GM18909 (cell line): ENCODE data around the gene TRMO.

Experiments
- ATAC-seq: cut with Tn5 transposase; IDR thresholded peaks from one replicate; pipeline ENCODE4 v1.9.1; 2021; ENCODE audit warnings: mild to moderate bottlenecking; ENCODE audit not compliant: unreplicated experiment, poor library complexity

Gene TRMO

GRCh38 chr9:97940741-97941140, 18.4 kb upstream of the TRMO start:
- no peak for ATAC-seq

GRCh38 chr9:97940233-97940632, 17.9 kb upstream of the TRMO start:
- no peak for ATAC-seq

DNA sequence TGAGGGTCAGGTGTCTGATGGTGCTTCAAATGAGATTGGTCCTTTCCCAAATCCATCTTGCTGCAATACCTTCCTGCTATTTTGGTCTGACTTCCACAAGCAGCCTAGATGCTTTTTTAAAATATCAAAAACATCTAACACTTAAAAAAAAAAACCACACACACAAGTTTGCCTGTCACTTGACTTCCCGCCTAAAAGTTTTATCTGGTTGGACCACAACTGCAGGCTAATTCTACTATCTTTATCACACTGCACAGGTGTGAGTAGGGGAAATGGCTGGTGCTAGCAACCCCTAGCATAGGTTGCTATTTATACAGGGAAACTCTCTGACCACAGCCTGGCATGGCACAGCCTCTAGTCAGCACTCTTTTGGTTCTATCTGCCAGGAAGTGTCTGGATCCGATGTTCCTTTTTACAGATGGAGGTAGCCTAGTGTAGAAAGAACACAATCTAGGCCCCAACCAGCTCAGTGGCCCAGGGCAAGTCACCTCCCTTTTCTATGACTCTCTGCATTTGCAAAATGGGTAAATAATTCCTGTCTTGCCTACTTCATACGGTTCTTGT, 15.9 kb upstream of the TRMO start, which contains the start of gene HEMGN:
Gene HEMGN (minus strand): TSS at position 92 of the 564 bp plus-strand sequence. CDS start 36 bp downstream, at position 56.
- no peak for ATAC-seq

DNA sequence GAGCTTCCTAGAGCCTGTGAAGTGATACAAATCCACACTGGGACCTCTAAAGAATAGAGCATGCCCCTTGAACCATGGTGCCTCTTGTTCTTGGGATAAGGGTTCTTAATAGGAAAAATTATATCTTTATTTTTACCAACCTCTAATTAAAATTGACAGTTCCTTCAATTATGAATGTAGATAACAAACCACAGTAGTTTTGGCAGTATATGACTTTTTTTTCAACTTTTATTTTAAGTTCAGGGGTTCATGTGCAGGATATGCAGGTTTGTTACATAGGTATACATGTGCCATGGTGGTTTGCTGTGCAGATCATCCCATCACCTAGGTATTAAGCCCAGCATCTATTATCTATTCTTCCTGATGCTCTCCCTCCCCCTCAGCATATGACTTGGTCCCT, 14.7 kb upstream of the TRMO start:
- no peak for ATAC-seq

DNA sequence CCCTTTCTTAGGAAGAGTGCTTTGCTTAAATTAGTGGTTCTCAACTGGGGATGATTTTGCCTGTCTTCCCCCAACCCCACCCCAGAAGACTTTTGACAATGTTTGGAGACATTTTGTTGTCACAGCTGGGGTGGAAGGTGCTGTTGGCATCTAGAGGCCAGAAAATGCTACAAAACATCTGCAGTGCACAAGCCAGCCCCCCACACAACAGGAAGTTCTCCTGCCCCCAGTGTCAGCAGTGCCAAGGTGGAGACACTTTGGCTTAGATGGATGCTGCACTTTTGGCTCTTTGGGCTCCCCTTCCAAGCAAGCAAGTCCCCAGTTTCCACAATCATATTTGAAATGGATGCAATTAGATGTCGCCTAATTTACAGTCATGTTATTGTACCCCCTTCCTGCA, 13.0 kb upstream of the TRMO start:
- no peak for ATAC-seq

DNA sequence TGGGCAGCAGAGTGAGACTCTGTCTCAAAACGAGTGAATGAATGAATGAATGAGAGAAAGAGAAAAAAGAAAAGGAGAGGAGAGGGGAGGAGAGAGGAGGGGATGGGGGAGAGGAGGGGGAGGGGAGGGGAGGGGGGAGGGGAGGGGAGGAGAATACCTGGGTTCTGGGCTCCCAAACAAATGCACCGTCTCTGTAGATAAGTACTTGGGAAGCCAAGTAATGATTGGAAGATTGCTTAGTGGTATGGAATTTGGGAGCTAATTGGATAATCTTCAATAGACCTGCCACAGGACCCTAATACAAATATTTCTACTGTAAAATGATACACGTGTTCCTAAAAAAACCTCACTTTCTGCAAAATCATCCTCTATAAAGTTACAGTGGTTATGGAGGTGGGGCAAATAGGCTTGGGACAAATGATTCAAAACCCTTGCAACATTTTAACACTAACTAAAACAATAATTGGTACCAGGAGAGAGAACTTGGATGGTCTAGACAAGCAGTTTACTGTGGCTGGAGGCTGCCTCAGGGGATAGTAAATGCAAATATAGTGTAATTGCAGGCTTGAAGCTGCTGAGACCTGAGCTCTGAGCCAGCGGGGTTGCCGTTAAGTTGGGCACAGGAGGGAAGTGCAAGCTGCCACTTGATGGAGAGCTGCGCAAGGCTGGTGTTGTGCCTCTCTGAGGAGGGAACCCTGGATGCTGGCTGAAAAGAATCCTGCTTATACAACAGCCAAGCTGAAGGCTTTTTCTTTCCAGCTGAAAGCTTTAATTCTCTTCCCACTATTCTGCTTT, 12.2 kb upstream of the TRMO start:
- ATAC-seq = no peak

- no peak for ATAC-seq
Observed at GRCh38 chr9:97933297-97933998, 11.1 kb upstream of the TRMO start.

- no peak for ATAC-seq
Observed at GRCh38 chr9:97930972-97931371, 8.7 kb upstream of the TRMO start.

- no peak for ATAC-seq
Observed at GRCh38 chr9:97928986-97929604, 6.8 kb upstream of the TRMO start.

DNA sequence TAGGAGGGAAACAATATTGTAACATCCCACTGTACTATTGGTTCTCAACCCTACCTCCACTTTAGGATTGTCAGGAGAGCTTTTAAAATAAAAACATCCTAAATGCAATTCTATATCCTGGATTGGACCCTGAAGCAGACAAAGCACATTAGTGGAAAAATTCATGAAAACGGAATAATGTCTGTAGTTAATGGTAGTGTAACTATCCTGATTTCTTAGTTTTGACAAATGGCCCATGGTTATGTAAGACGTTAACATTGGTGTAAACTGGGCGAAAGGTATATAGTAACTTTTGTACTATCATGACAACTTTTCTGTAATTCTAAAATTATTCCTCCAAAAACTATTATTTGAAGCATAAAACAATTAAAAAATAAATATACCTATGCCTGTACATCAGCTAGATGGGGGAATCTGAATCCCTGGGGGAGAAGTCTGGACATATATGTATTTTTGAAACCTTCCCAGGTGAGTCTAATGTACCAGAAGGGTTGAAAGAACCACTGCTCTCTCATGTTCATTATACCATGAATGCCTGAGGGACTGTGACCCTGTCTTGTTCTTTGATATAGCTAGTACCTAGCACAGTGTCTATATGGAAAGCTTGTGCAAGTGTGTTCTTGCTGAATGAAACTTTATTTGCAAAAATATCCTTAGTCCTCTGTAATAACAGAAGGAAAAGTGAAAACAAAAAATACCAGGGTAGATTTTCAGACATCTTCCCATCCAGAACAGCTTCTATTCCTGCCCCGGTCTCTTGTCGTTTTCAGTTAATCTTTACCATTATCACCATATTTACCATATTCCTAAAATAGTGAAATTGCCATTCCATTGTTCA, 3.4 kb upstream of the TRMO start:
- no peak for ATAC-seq

- no peak for ATAC-seq
Observed at GRCh38 chr9:97924386-97924785, 2.1 kb upstream of the TRMO start.

GRCh38 chr9:97923529-97924108, 1.3 kb upstream of the TRMO start:
- ATAC-seq = peak; percentile 48

GRCh38 chr9:97919217-97919813, 3.0 kb downstream of the TRMO start:
- ATAC-seq = no peak

DNA sequence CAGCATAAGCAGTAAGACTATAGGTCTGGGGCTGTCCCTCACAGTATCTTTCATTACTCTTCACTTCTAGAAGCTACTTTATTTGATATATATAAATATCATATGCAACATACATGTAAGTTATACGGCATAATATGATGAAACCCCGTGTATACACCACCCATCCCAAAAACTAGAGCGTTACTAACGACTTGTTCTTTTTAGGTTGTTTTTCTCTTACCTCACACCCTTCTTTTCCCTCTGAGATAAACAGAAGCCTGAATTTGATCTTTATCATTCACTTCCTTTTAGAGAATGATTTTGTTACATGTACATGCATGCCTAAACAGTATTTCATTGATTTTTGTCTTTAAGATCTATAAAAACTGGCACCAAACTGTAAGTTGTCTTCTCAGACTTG, 3.7 kb downstream of the TRMO start:
- no peak for ATAC-seq

DNA sequence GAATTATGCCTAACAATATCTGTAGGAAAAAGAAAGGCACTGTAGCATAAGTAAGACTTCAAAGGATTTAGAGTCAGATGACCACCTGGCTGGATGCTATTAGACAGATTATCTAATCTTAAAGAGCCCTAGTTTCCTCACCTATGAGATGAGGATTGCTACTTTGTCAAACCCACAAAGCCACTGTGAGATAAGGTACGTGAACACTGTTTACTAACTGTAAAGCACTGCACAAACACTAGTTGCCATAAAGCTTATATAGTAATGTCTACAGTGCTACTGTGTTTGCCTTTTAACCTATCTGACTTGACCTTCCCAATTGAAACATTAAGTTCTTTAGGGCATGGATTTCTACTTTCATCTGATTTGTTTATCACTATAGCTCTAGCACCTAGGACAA, 10.3 kb downstream of the TRMO start:
- no peak for ATAC-seq

DNA sequence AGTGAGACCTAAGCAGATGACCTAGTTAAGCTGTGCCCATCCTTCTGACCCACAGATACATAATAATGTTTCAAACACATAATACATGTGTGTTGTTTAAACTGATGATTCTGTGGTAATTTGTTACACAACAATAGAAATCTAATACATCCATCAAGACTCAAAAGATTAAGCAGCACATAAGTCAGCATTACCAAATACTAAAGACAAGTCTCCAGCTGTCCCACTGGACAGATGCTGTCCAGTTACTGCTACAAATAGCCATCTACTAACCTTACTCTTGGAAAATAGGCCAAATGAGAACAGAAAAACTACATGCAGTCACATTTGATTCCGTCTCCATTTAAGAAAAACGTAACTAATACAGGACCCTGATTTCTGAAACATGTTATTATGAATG, 10.8 kb downstream of the TRMO start:
- ATAC-seq = no peak

DNA sequence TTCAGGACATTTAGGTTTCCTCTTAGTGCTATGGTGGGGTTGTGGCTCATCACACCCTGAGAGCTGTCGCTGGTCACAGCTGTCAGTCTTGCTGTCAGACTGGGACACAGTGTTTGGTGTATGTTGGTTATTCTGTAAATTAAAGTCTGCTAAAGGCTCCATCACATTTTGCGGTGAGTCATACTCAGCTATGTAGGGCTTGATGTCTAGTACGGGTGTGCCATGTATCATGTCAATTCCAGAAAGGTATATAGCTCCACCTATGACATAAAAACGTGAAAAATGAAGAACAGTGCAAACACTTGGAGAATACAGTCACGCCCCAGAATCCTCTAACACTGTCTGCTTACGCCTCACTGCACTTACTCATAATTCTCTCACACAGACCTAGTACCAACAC, 11.9 kb downstream of the TRMO start:
- ATAC-seq = no peak

DNA sequence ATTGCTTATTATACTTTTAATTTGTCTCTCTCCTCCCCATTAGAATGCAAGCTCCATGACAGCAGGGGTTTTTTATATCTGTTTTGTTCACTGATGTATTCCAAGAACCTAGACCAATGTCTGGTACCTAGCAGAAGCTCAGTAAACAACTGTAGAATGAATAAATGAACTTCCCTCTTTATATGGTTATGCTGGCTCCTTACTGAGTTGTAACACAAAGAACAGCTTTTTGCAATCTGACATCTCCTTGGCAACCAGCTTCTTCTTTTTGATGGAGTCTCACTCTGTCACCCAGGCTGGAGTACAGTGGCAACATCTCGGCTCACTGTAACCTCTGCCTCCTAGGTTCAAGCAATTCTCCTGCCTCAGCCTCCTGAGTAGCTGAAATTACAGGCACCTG, 13.6 kb downstream of the TRMO start:
- no peak for ATAC-seq

DNA sequence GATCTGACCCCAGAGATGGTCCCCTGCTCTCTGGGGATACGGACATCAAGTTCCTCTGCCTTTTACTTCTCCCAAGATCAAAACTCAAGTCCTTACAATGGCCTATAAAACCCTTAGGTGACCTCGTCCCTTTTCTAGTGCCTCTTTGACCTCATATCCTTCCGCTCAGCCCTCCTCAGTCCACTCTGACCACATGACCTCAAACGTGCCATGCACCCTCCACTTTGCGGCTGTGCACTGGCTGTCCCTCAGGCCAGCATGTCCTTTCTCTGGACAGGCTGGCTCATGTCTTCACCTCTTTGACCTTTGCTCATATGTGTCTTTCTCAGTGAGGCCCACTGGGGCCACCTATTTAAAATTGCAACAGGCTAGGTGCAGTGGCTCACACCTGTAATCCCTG, 14.7 kb downstream of the TRMO start:
- no peak for ATAC-seq
